Stimulated activated CD8-positive, alpha-beta memory T cell treated with anti-CD3 and anti-CD28 coated beads, Interleukin-12 subunit alpha, Interleukin-12 subunit beta, amount 100 ng/mL, for 24 hours (primary cell): ENCODE measurements around the gene EFNA5.

Experiments used
- DNase-seq: peaks from one replicate; pipeline ENCODE4 v3.0.0-alpha.2; 2020; ENCODE audit errors: extremely low read depth

Gene EFNA5

GRCh38 chr5:107430071-107430625, 240.6 kb downstream of the EFNA5 start:
- DNase-seq = no peak

- DNase-seq = no peak
These were observed 242.4 kb downstream of the EFNA5 start for GRCh38 chr5:107428303-107428813.

- DNase-seq = no peak
These were observed 243.9 kb downstream of the EFNA5 start for GRCh38 chr5:107426872-107427271.

GRCh38 chr5:107426209-107426608, 244.5 kb downstream of the EFNA5 start:
- no peak for DNase-seq

- no peak for DNase-seq
These were observed 245.2 kb downstream of the EFNA5 start for GRCh38 chr5:107425541-107426031.

- DNase-seq = no peak
These were observed 246.2 kb downstream of the EFNA5 start for GRCh38 chr5:107424491-107424890.

- no peak for DNase-seq
These were observed 248.2 kb downstream of the EFNA5 start for GRCh38 chr5:107422494-107422893.

GRCh38 chr5:107419498-107419897, 251.2 kb downstream of the EFNA5 start:
- DNase-seq = no peak

GRCh38 chr5:107418902-107419301, 251.8 kb downstream of the EFNA5 start:
- DNase-seq = no peak

- no peak for DNase-seq
These were observed 252.7 kb downstream of the EFNA5 start for GRCh38 chr5:107418071-107418470.

- no peak for DNase-seq
These were observed 255.0 kb downstream of the EFNA5 start for GRCh38 chr5:107415762-107416161.

GRCh38 chr5:107414802-107415201, 255.9 kb downstream of the EFNA5 start:
- DNase-seq = no peak

- no peak for DNase-seq
These were observed 257.0 kb downstream of the EFNA5 start for GRCh38 chr5:107413754-107414153.

GRCh38 chr5:107408564-107408963, 262.2 kb downstream of the EFNA5 start:
- no peak for DNase-seq

- DNase-seq = no peak
These were observed 262.9 kb downstream of the EFNA5 start for GRCh38 chr5:107407713-107408298.

GRCh38 chr5:107404595-107405374, 266.0 kb downstream of the EFNA5 start:
- no peak for DNase-seq

GRCh38 chr5:107403228-107403953, 267.3 kb downstream of the EFNA5 start:
- DNase-seq = no peak

- no peak for DNase-seq
These were observed 268.1 kb downstream of the EFNA5 start for GRCh38 chr5:107402434-107403227.

GRCh38 chr5:107401470-107402122, 269.1 kb downstream of the EFNA5 start:
- no peak for DNase-seq

GRCh38 chr5:107400328-107400727, 270.4 kb downstream of the EFNA5 start:
- DNase-seq = no peak

GRCh38 chr5:107398703-107399102, 272.0 kb downstream of the EFNA5 start:
- no peak for DNase-seq
